ENCODE data around the gene LIG4.

- TF ChIP-seq CTCF (IDR thresholded peaks at IDR 0.05; ENCODE audit: low read depth, low read length): no peak
- no peak for TF ChIP-seq EZH2phosphoT487 (IDR thresholded peaks at IDR 0.05; ENCODE audit: low read depth)
Observed at GRCh38 chr13:108218044-108218974, 3.0 kb upstream of the LIG4 start, which contains the start of gene ABHD13.

Data from OCI-LY3 (cell line).